MM.1S (cell line): ENCODE results near the gene ZNF530.

Experiments used
- DNase-seq: peaks from one replicate; pipeline ENCODE4 v3.0.0-alpha.2; 2015
- H2AFZ ChIP-seq: fragments of 300-600 bp; sonication (generic); 2 replicates; pipeline ENCODE4 v1.6.0; 2016; ENCODE audit warnings: antibody characterized with exemption, low read length
- H3F3A ChIP-seq: fragments of 300-600 bp; sonication (generic); 2 replicates; pipeline ENCODE4 v1.6.1; 2016; ENCODE audit warnings: mild to moderate bottlenecking, antibody characterized with exemption, low read length, moderate library complexity, mixed read lengths; ENCODE audit not compliant: insufficient read depth
- H3K27ac ChIP-seq: fragments of 300-600 bp; sonication (generic); 2 replicates; pipeline ENCODE4 v1.5.1; 2016; ENCODE audit warnings: mild to moderate bottlenecking, low read length
- H3K27me3 ChIP-seq: fragments of 300-600 bp; sonication (generic); replicated peaks from 2 replicates; pipeline ENCODE4 v1.6.0; 2016; ENCODE audit warnings: low read length; ENCODE audit not compliant: insufficient read depth
- H3K36me3 ChIP-seq: fragments of 300-600 bp; sonication (generic); replicated peaks from 2 replicates; pipeline ENCODE4 v1.6.1; 2016; ENCODE audit warnings: mild to moderate bottlenecking, low read length, mixed read lengths; ENCODE audit not compliant: insufficient read depth
- H3K4me1 ChIP-seq: fragments of 300-600 bp; sonication (generic); 2 replicates; pipeline ENCODE4 v1.6.1; 2016; ENCODE audit warnings: low read length, mixed read lengths
- H3K4me2 ChIP-seq: fragments of 300-600 bp; sonication (generic); 2 replicates; pipeline ENCODE4 v1.6.0; 2016; ENCODE audit warnings: low read depth, low read length
- H3K4me3 ChIP-seq: fragments of 300-600 bp; sonication (generic); 2 replicates; pipeline ENCODE4 v1.5.1; 2016; ENCODE audit warnings: low read length, mixed read lengths
- H3K79me2 ChIP-seq: fragments of 300-600 bp; sonication (generic); 2 replicates; pipeline ENCODE4 v1.6.1; 2016; ENCODE audit warnings: mixed run types, low read length, mixed read lengths
- H3K9ac ChIP-seq: fragments of 300-600 bp; sonication (generic); 2 replicates; pipeline ENCODE4 v1.6.1; 2016; ENCODE audit warnings: low read length, mixed read lengths
- H3K9me2 ChIP-seq: fragments of 300-600 bp; sonication (generic); replicated peaks from 2 replicates; pipeline ENCODE4 v1.6.1; 2016; ENCODE audit warnings: mild to moderate bottlenecking, low read length, mixed read lengths; ENCODE audit not compliant: insufficient read depth
- H3K9me3 ChIP-seq: fragments of 300-600 bp; sonication (generic); replicated peaks from 2 replicates; pipeline ENCODE4 v1.6.1; 2016; ENCODE audit warnings: mild to moderate bottlenecking, low read length, mixed read lengths; ENCODE audit not compliant: insufficient read depth
- H4K20me1 ChIP-seq: fragments of 300-600 bp; sonication (generic); 2 replicates; pipeline ENCODE4 v1.6.1; 2016; ENCODE audit warnings: mild to moderate bottlenecking, low read length, moderate library complexity, mixed read lengths; ENCODE audit not compliant: insufficient read depth
- CTCF ChIP-seq: fragments of 300-600 bp; sonication (generic); IDR thresholded peaks from 2 replicates; pipeline ENCODE4 v1.5.1; 2016; ENCODE audit warnings: antibody characterized with exemption, low read length, mixed read lengths
- EZH2 ChIP-seq: fragments of 300-600 bp; sonication (generic); optimal IDR thresholded peaks from 2 replicates; pipeline ENCODE3; 2017; ENCODE audit warnings: low read depth, mild to moderate bottlenecking, antibody characterized with exemption, low read length, mixed read lengths
- EZH2phosphoT487 ChIP-seq: fragments of 300-600 bp; sonication (generic); IDR thresholded peaks from 2 replicates; pipeline ENCODE4 v1.6.1; 2018; ENCODE audit warnings: antibody characterized with exemption, low read length

Gene ZNF530

GRCh38 chr19:57558525-57558924 is 41.2 kb upstream of the ZNF530 start:
- no peaks in the 10 kb centered on the region for H3K9me2 ChIP-seq
- no peaks in the 10 kb centered on the region; the same call in 1 of the 2 replicates for H3K27me3 ChIP-seq
- peak overlapping the region; percentile 49 for H3K4me2 ChIP-seq
- peak overlapping the region; percentile 92 for H3K4me3 ChIP-seq
- no peaks in the 10 kb centered on the region for H4K20me1 ChIP-seq
- peaks cover 7% of the 10 kb centered on the region for H3K36me3 ChIP-seq
- TF ChIP-seq EZH2 = no peak
- TF ChIP-seq EZH2phosphoT487 = no peak
- no peak for TF ChIP-seq CTCF
- peaks cover 5% of the 10 kb centered on the region; the same call in 1 of the 2 replicates for H3F3A ChIP-seq
- no peak for DNase-seq
- H3K4me1 ChIP-seq = no peaks in the 10 kb centered on the region
- H3K9ac ChIP-seq = no peak overlapping the region
- peak overlapping the region; percentile 76; the same call in 1 of the 2 replicates for H2AFZ ChIP-seq
- H3K27ac ChIP-seq = no peak overlapping the region
- H3K79me2 ChIP-seq = peaks cover 16% of the 10 kb centered on the region
- H3K9me3 ChIP-seq = no peaks in the 10 kb centered on the region

- no peaks in the 10 kb centered on the region for H4K20me1 ChIP-seq
- H3K27ac ChIP-seq = no peak overlapping the region
- no peaks in the 10 kb centered on the region; the same call in 1 of the 2 replicates for H3K9me3 ChIP-seq
- H3K4me2 ChIP-seq = peak overlapping the region; percentile 49
- TF ChIP-seq EZH2 = no peak
- no peak for TF ChIP-seq EZH2phosphoT487
- TF ChIP-seq CTCF = no peak
- peaks cover 5% of the 10 kb centered on the region; the same call in 1 of the 2 replicates for H3F3A ChIP-seq
- no peaks in the 10 kb centered on the region for H3K4me1 ChIP-seq
- H3K36me3 ChIP-seq = peaks cover 7% of the 10 kb centered on the region
- peak; percentile 16 for DNase-seq
- H3K79me2 ChIP-seq = peaks cover 16% of the 10 kb centered on the region
- H3K9me2 ChIP-seq = no peaks in the 10 kb centered on the region
- peak overlapping the region; percentile 76 for H2AFZ ChIP-seq
- peak overlapping the region; percentile 66; the same call in 1 of the 2 replicates for H3K9ac ChIP-seq
- peak overlapping the region; percentile 92 for H3K4me3 ChIP-seq
- H3K27me3 ChIP-seq = no peaks in the 10 kb centered on the region; the same call in 1 of the 2 replicates
Observed at GRCh38 chr19:57559008-57559403, 40.7 kb upstream of the ZNF530 start.

- Histone ChIP-seq H3K27me3 (no peaks in the 10 kb centered on the region; the same call in 1 of the 2 replicates), H3K9me3 (no peaks in the 10 kb centered on the region; the same call in 1 of the 2 replicates), H3K27ac (no peak within 1 kb of the TSS), H2AFZ (peak within 1 kb of the TSS; percentile 76), H3K79me2 (peaks cover 16% of the 10 kb centered on the region), H3K4me3 (peak within 1 kb of the TSS; percentile 92), H3K9ac (peak within 1 kb of the TSS; percentile 66; the same call in 1 of the 2 replicates), H3F3A (peaks cover 5% of the 10 kb centered on the region; the same call in 1 of the 2 replicates), H3K4me2 (peak within 1 kb of the TSS; percentile 49), H3K4me1 (no peaks in the 10 kb centered on the region), H3K9me2 (no peaks in the 10 kb centered on the region), H3K36me3 (peaks cover 7% of the 10 kb centered on the region), H4K20me1 (no peaks in the 10 kb centered on the region)
- peak; percentile 86 for DNase-seq
- TF ChIP-seq EZH2 (no peak), CTCF (no peak), EZH2phosphoT487 (no peak)
Observed at GRCh38 chr19:57559404-57560025, 40.2 kb upstream of the ZNF530 start, which contains the start of gene ZNF550. TSS of gene ZNF550 (minus strand) at chr19:57559863. CDS start at chr19:57559682, 181 bp downstream.
